Adrenal gland (tissue), 12 donors: ENCODE measurements around the gene EHBP1. TPM values are rescaled to one million over a fixed set of nuclear protein-coding genes. Genes with fewer than 3 reads are reported as not detected.

Source experiments
- DNase-seq, 7 donors: peaks; one replicate each; pipeline ENCODE4 v3.0.0-alpha.2; 2019 to 2020
- H3K27ac ChIP-seq, 5 donors: fragments of 200-600 bp; sonication (generic) in 4 of 5; 1 replicate in 3 of 5; 2 replicates in 2 of 5; pipeline versions ENCODE4 v1.5.1 to v1.8.0; 2016 to 2020; ENCODE audit warnings: mild to moderate bottlenecking in 1 of 5
- H3K27me3 ChIP-seq: fragments of 200-600 bp; 2 replicates; pipeline ENCODE4 v1.8.0; 2021
- H3K36me3 ChIP-seq, 2 donors: fragments of 200-600 bp; replicated peaks in 1 of 2; 1 replicate in 1 of 2; 2 replicates in 1 of 2; pipeline versions ENCODE4 v1.5.1 to v1.8.0; 2018 to 2022
- H3K4me1 ChIP-seq, 2 donors: fragments of 200-600 bp; replicated peaks in 1 of 2; 1 replicate in 1 of 2; 2 replicates in 1 of 2; pipeline versions ENCODE4 v1.5.1 to v1.8.0; 2018 to 2021
- H3K4me3 ChIP-seq, 4 donors: fragments of 200-600 bp; sonication (generic) in 3 of 4; one replicate each; pipeline ENCODE4 v1.5.1; 2016 to 2018
- H3K9me3 ChIP-seq, 3 donors: fragments of 200-600 bp; sonication (generic) in 1 of 3; replicated peaks in 1 of 3; 1 replicate in 2 of 3; 2 replicates in 1 of 3; pipeline versions ENCODE4 v1.5.1 to v1.8.0; 2016 to 2021
- POLR2A ChIP-seq, 2 donors: fragments of 450-650 bp; IDR thresholded peaks; one replicate each; pipeline ENCODE4 v1.6.1; 2017; ENCODE audit warnings: antibody characterized with exemption in 2 of 2, mild to moderate bottlenecking in 2 of 2, moderate library complexity in 1 of 2
- WGBS, 4 donors: extraction: QIAGEN DNeasy Blood & Tissue Kit in 2 of 4; methylation state at CpG; one replicate each; pipeline versions ENCODE4 v1.1.5 to v1.1.7; 2013 to 2017; 5-methylcytosine and 5-hydroxymethylcytosine counted together
- intact Hi-C, 2 donors: fragments of 100-400 bp; cut with DNase I; formaldehyde crosslinking; loops; one replicate each; pipeline versions ENCODE4 v1.14.1 to v1.15.0; 2022 to 2023
- polyA plus RNA-seq, 3 donors: library from polyadenylated mRNA; stranded (reverse); fragments of 200-250 nt in 2 of 3; fragments of 350-450 nt in 1 of 3; fragmentation: Illumina TruSeq in 1 of 3; extraction: RNeasy Lipid Tissue Mini Kit (QIAGEN cat#74804) in 1 of 3; gene quantifications; one replicate each; pipeline ENCODE4 v1.2.3, GENCODE V29; 2013 to 2014
- total RNA-seq, 9 donors: library from RNA; depleted of rRNA in 4 of 9; stranded (reverse); fragments of >200 nt in 4 of 9; fragments of 120-200 nt in 1 of 9; fragmentation: NEBNext Ultra II Directional in 1 of 9; extraction: Animal tissue kit (Norgen Biotek cat#: 25700) in 1 of 9; gene quantifications; one replicate each; pipeline versions ENCODE4 v1.1.0 to v1.2.4, GENCODE V29; 2013 to 2023
- TF ChIP-seq, protein P1 (sequence below), 6 experiments: fragments of 450-650 bp in 4 of 6; fragments of 200-600 bp in 2 of 6; sonication (generic) in 1 of 6; IDR thresholded peaks; 1 replicate in 5 of 6; 2 replicates in 1 of 6; pipeline versions ENCODE4 v1.5.1 to v1.8.0; 2016 to 2021; ENCODE audit warnings: antibody characterized with exemption in 6 of 6, mild to moderate bottlenecking in 2 of 6, moderate library complexity in 1 of 6
- donor health status: healthy with polysubstance abuse.
- donor health status: Bipolar disorder and iron deficiency.
- donor health status: DM: yes; HTN: yes; CAD: no.
- donor health status: DM: no; HTN: no; CAD: no.
- donor health status: DM: no; HTN: no; CAD: no.
- donor health status: DM: yes; HTN: yes; CAD: no.

Gene EHBP1
- total and polyA plus RNA-seq, 12 donors, result 13.5 to 83.6 (median 46.3) TPM

DNA sequence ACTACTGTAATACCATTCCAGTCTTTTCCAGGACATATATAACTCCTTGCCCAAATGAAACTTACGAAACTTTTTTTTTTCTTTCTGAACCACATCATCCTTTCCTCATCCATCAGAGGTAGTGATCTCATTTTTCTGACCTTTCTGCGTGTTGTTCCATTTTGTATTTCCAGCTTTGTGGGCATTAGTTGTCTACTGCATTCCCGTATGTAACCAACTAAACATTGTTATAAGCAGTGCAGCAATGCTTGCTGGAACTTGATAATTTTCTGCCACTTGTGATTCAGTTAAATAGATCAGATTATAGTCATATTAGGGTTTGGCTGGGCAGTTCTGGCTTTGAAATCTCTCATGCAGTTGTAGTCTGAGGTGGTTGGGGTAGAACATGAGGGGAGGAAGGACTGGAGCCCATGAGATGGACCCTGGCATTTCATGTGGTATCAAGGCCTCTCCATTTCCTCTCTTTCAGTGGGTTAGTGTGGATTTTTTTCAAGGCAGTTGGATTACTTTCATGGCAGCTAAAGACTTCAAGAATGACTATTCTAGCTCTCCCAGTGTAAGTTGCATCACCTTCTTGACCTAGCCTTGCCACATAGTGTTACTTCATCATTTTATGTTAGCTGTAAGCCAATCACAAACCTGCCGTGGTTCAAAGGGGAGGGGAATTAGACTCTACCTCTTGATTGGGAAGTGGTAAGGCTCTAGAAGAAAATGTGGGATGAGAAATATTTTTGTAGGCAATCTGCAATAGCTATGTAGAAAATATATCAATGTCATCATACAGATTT lies 80.5 kb downstream of the EHBP1 start:
- intact Hi-C loops, result no loop called here
- 76 to 89% (median 78%) methylated on average over 4 of the region's 4 CpGs for WGBS, 4 donors
- Histone ChIP-seq H3K27ac (no peak overlapping the region), H3K4me1 (peaks cover 10 to 26% of the 10 kb centered on the region in 2 donors), H3K36me3 (no peaks in the 10 kb centered on the region), H3K4me3 (no peak overlapping the region), H3K9me3 (peaks cover 0 to 9% (median 0%) of the 10 kb centered on the region in 3 donors), H3K27me3 (no peaks in the 10 kb centered on the region)
- no peak for DNase-seq
- TF ChIP-seq POLR2A (IDR thresholded peaks at IDR 0.05), result no peak
- TF ChIP-seq, protein P1, sequence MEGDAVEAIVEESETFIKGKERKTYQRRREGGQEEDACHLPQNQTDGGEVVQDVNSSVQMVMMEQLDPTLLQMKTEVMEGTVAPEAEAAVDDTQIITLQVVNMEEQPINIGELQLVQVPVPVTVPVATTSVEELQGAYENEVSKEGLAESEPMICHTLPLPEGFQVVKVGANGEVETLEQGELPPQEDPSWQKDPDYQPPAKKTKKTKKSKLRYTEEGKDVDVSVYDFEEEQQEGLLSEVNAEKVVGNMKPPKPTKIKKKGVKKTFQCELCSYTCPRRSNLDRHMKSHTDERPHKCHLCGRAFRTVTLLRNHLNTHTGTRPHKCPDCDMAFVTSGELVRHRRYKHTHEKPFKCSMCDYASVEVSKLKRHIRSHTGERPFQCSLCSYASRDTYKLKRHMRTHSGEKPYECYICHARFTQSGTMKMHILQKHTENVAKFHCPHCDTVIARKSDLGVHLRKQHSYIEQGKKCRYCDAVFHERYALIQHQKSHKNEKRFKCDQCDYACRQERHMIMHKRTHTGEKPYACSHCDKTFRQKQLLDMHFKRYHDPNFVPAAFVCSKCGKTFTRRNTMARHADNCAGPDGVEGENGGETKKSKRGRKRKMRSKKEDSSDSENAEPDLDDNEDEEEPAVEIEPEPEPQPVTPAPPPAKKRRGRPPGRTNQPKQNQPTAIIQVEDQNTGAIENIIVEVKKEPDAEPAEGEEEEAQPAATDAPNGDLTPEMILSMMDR (IDR thresholded peaks at IDR 0.05), result no peak

DNA sequence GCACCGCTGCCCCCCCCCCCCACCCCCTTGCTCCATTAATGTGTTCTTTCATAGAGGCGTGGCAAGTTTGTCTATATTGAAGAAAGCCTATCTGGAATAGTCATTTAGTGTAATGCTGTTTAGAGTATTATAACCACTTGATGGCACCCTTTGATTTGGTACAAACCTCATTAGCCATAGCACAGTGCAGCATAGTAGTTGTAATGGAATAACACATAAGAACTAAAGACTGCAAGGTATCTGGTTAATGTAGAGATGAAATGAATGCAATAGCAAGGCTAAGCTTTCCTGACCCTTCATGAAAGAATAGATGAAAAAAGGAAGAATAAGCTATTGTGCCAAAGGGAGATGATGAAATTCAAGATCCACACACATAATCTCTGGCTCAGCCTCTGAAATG lies 81.9 kb downstream of the EHBP1 start:
- DNase-seq, result no peak
- intact Hi-C loops, result no loop called here
- H3K27me3 ChIP-seq, result no peaks in the 10 kb centered on the region
- no peaks in the 10 kb centered on the region for H3K36me3 ChIP-seq
- whole genome bisulfite sequencing, 4 donors, result 21 to 30% (median 25%) methylated on average over 2 of the region's 2 CpGs
- H3K4me1 ChIP-seq, result peaks cover 10 to 34% of the 10 kb centered on the region in 2 donors
- TF ChIP-seq POLR2A (IDR thresholded peaks at IDR 0.05), result no peak
- TF ChIP-seq, protein P1 (IDR thresholded peaks at IDR 0.05), result peak; percentile 10 to 42 (median 29)
- peaks cover 0 to 9% (median 0%) of the 10 kb centered on the region in 3 donors for H3K9me3 ChIP-seq
- H3K27ac ChIP-seq, result no peak overlapping the region
- H3K4me3 ChIP-seq, result no peak overlapping the region

DNA sequence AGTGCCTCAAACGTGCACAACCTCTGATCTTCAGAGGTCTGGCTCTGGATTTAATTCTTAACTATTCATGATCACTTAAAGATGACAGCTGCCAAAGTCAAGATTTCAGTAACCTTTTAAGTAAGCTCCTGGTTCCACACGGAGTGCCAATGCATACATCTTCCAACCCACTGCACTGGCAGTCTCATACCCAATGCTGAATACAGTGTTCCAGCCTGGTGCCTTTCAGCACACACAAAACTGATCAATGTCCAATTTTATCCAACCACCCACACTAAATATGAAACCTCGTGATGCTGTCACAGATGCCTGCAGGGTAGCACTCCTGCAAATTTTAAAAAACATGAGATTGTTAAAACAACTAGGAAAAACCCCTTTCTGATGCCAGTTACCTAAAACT lies 84.0 kb downstream of the EHBP1 start:
- no peak for DNase-seq
- WGBS, 4 donors, result 41 to 54% (median 47%) methylated on average over 3 of the region's 3 CpGs

DNA sequence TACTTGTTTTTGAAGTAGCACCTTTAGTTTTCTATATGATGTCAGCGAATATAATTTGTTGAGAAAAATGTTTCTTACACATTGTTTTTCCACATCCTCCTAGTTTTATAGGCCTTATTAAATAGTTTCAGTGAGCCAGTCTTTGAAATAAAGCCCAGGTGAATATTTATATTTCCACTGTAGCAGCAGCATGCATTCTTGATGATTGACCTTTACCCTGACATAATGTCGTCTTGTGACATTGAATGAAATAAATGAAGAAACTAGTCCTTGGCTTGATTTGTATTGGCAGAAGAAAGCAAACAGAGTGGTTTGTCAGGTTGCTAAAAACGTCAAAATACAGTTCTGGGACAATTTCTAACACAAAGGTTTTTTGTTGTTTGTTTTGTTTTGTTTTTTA lies 84.4 kb downstream of the EHBP1 start:
- peaks cover 10 to 41% of the 10 kb centered on the region in 2 donors for H3K4me1 ChIP-seq
- no peaks in the 10 kb centered on the region for H3K36me3 ChIP-seq
- H3K27ac ChIP-seq, result no peak overlapping the region
- no peak for DNase-seq
- TF ChIP-seq, protein P1 (IDR thresholded peaks at IDR 0.05), result no peak
- no peak for TF ChIP-seq POLR2A (IDR thresholded peaks at IDR 0.05)
- 43 to 54% (median 51%) methylated on average over 3 of the region's 3 CpGs for WGBS, 4 donors
- no peaks in the 10 kb centered on the region for H3K27me3 ChIP-seq
- H3K9me3 ChIP-seq, result peaks cover 0 to 9% (median 0%) of the 10 kb centered on the region in 3 donors
- intact Hi-C loops, result no loop called here
- H3K4me3 ChIP-seq, result no peak overlapping the region

More for the DNA sequence above, 84.0 kb downstream of the EHBP1 start:
- H3K27ac ChIP-seq, result no peak overlapping the region
- H3K9me3 ChIP-seq, result peaks cover 0 to 9% (median 0%) of the 10 kb centered on the region in 3 donors
- no peaks in the 10 kb centered on the region for H3K27me3 ChIP-seq
- TF ChIP-seq, protein P1 (IDR thresholded peaks at IDR 0.05), result no peak
- no peak for TF ChIP-seq POLR2A (IDR thresholded peaks at IDR 0.05)
- H3K36me3 ChIP-seq, result no peaks in the 10 kb centered on the region
- intact Hi-C loops, result no loop called here
- H3K4me3 ChIP-seq, result no peak overlapping the region
- peaks cover 10 to 37% of the 10 kb centered on the region in 2 donors for H3K4me1 ChIP-seq
